ENCODE measurements around the gene ALPK3. TPM values are rescaled to one million over a fixed set of nuclear protein-coding genes. Genes with fewer than 3 reads are reported as not detected.

Gene ALPK3
- polyA plus RNA-seq, 2 donors = 1.8 to 10.5 TPM

GRCh38 chr15:84810073-84810840 is 6.9 kb upstream of the ALPK3 start:
- Histone ChIP-seq H3K9me3 (ENCODE audit: control insufficient read depth in 2 of 2, insufficient read depth in 1 of 2, low read depth in 1 of 2, low read length in 1 of 2) (no peaks in the 10 kb centered on the region), H3K36me3 (ENCODE audit: control insufficient read depth in 2 of 2, insufficient read depth in 2 of 2, low read length in 1 of 2) (no peaks in the 10 kb centered on the region), H3K27ac (ENCODE audit: low read depth in 2 of 2, low read length in 1 of 2) (no peak overlapping the region), H3K27me3 (ENCODE audit: control insufficient read depth in 1 of 2, insufficient read depth in 2 of 2, low read length in 2 of 2) (no peaks in the 10 kb centered on the region), H3K4me3 (ENCODE audit: low read depth in 1 of 2, low read length in 2 of 2) (no peak overlapping the region), H3K4me1 (ENCODE audit: control insufficient read depth in 2 of 2, insufficient read depth in 2 of 2, low read length in 1 of 2) (no peaks in the 10 kb centered on the region)
- 93 to 94% methylated on average over 7 of the region's 7 CpGs for WGBS, 2 donors

GRCh38 chr15:84811151-84811550 is 6.0 kb upstream of the ALPK3 start:
- Histone ChIP-seq H3K27ac (ENCODE audit: low read depth in 2 of 2, low read length in 1 of 2) (no peak overlapping the region), H3K36me3 (ENCODE audit: control insufficient read depth in 2 of 2, insufficient read depth in 2 of 2, low read length in 1 of 2) (no peaks in the 10 kb centered on the region), H3K9me3 (ENCODE audit: control insufficient read depth in 2 of 2, insufficient read depth in 1 of 2, low read depth in 1 of 2, low read length in 1 of 2) (no peaks in the 10 kb centered on the region), H3K4me3 (ENCODE audit: low read depth in 1 of 2, low read length in 2 of 2) (no peak overlapping the region), H3K4me1 (ENCODE audit: control insufficient read depth in 2 of 2, insufficient read depth in 2 of 2, low read length in 1 of 2) (no peaks in the 10 kb centered on the region), H3K27me3 (ENCODE audit: control insufficient read depth in 1 of 2, insufficient read depth in 2 of 2, low read length in 2 of 2) (no peaks in the 10 kb centered on the region)
- WGBS, 2 donors = 85 to 90% methylated on average over 4 of the region's 4 CpGs

GRCh38 chr15:84811828-84812227 is 5.3 kb upstream of the ALPK3 start:
- no peaks in the 10 kb centered on the region for H3K4me1 ChIP-seq (ENCODE audit: control insufficient read depth in 2 of 2, insufficient read depth in 2 of 2, low read length in 1 of 2)
- no peaks in the 10 kb centered on the region for H3K9me3 ChIP-seq (ENCODE audit: control insufficient read depth in 2 of 2, insufficient read depth in 1 of 2, low read depth in 1 of 2, low read length in 1 of 2)
- H3K4me3 ChIP-seq (ENCODE audit: low read depth in 1 of 2, low read length in 2 of 2) = no peak overlapping the region
- no peak overlapping the region for H3K27ac ChIP-seq (ENCODE audit: low read depth in 2 of 2, low read length in 1 of 2)
- no peaks in the 10 kb centered on the region for H3K27me3 ChIP-seq (ENCODE audit: control insufficient read depth in 1 of 2, insufficient read depth in 2 of 2, low read length in 2 of 2)
- no peaks in the 10 kb centered on the region for H3K36me3 ChIP-seq (ENCODE audit: control insufficient read depth in 2 of 2, insufficient read depth in 2 of 2, low read length in 1 of 2)

DNA sequence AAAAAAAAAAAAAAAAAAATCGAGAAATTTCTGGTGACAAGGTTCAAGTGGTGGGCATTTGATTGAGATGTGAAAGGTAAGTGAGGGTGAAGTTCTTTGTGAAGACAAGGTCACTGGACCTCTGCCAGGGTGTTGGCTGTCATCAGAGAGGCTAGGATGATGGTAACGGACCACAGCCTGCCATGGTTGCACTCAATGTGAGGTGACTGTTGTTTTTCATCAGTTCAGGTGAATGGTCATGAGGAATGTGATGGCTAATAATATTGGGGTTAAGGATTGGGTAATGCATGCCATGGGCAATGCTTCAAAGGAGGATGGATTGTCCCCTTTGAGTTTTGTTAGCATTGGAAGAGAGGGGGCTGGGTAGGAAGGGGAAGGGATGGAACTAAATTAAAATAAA is 4.3 kb upstream of the ALPK3 start:
- Histone ChIP-seq H3K9me3 (ENCODE audit: control insufficient read depth in 2 of 2, insufficient read depth in 1 of 2, low read depth in 1 of 2, low read length in 1 of 2) (no peaks in the 10 kb centered on the region), H3K4me3 (ENCODE audit: low read depth in 1 of 2, low read length in 2 of 2) (no peak overlapping the region), H3K36me3 (ENCODE audit: control insufficient read depth in 2 of 2, insufficient read depth in 2 of 2, low read length in 1 of 2) (no peaks in the 10 kb centered on the region), H3K27me3 (ENCODE audit: control insufficient read depth in 1 of 2, insufficient read depth in 2 of 2, low read length in 2 of 2) (no peaks in the 10 kb centered on the region), H3K27ac (ENCODE audit: low read depth in 2 of 2, low read length in 1 of 2) (no peak overlapping the region), H3K4me1 (ENCODE audit: control insufficient read depth in 2 of 2, insufficient read depth in 2 of 2, low read length in 1 of 2) (no peaks in the 10 kb centered on the region)
- 77 to 92% methylated on average over 2 of the region's 2 CpGs for WGBS, 2 donors

DNA sequence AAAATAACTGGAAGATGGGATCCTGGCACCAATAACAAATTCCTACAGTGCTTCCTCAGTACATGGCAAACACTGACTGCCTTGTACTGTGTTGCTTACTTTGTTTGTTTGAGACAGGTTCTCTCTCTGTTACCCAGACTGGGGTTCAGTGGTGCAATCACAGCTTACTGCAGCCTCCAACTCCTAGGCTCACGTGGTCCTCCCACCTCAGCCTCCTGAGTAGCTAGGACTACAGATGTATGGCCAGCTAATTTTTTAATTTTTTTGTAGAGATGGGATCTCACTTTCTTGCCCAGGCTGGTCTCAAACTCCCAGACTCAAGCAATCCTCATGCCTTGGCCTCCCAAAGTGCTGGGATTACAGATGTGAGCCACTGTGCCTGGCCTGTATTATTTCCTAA is 3.7 kb upstream of the ALPK3 start:
- H3K27me3 ChIP-seq (ENCODE audit: control insufficient read depth in 1 of 2, insufficient read depth in 2 of 2, low read length in 2 of 2) = no peaks in the 10 kb centered on the region
- H3K4me3 ChIP-seq (ENCODE audit: low read depth in 1 of 2, low read length in 2 of 2) = no peak overlapping the region
- no peaks in the 10 kb centered on the region for H3K36me3 ChIP-seq (ENCODE audit: control insufficient read depth in 2 of 2, insufficient read depth in 2 of 2, low read length in 1 of 2)
- H3K9me3 ChIP-seq (ENCODE audit: control insufficient read depth in 2 of 2, insufficient read depth in 1 of 2, low read depth in 1 of 2, low read length in 1 of 2) = no peaks in the 10 kb centered on the region
- H3K4me1 ChIP-seq (ENCODE audit: control insufficient read depth in 2 of 2, insufficient read depth in 2 of 2, low read length in 1 of 2) = peaks cover 0 to 3% of the 10 kb centered on the region in 2 donors
- no peak overlapping the region for H3K27ac ChIP-seq (ENCODE audit: low read depth in 2 of 2, low read length in 1 of 2)
- WGBS, 2 donors = 91 to 100% methylated on average over 1 of the region's 1 CpG

- Histone ChIP-seq H3K36me3 (ENCODE audit: control insufficient read depth in 2 of 2, insufficient read depth in 2 of 2, low read length in 1 of 2) (no peaks in the 10 kb centered on the region), H3K4me1 (ENCODE audit: control insufficient read depth in 2 of 2, insufficient read depth in 2 of 2, low read length in 1 of 2) (peaks cover 0 to 3% of the 10 kb centered on the region in 2 donors), H3K27ac (ENCODE audit: low read depth in 2 of 2, low read length in 1 of 2) (no peak overlapping the region), H3K27me3 (ENCODE audit: control insufficient read depth in 1 of 2, insufficient read depth in 2 of 2, low read length in 2 of 2) (no peaks in the 10 kb centered on the region), H3K4me3 (ENCODE audit: low read depth in 1 of 2, low read length in 2 of 2) (no peak overlapping the region), H3K9me3 (ENCODE audit: control insufficient read depth in 2 of 2, insufficient read depth in 1 of 2, low read depth in 1 of 2, low read length in 1 of 2) (no peaks in the 10 kb centered on the region)
- WGBS, 2 donors = 86 to 92% methylated on average over 1 of the region's 1 CpG
Observed at GRCh38 chr15:84813931-84814330, 3.2 kb upstream of the ALPK3 start.

DNA sequence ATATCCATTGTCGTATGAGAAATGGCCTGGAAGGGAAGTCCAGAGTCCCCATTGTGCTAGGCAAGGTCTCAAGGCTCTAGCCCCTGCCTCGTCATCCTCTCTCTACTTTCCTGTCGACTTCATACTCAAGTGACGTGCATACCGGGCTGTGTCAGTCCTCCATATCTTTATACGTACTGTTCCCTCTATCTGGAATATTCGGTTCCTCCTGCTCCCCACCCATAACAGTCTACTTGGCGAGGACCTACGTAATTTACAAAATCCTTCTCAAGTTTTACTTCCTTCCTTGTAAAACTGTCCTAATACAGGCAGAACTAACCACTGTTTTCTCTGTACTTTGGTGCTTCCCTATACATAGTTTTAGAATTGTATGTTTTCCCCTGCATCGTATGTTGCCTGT is 2.2 kb upstream of the ALPK3 start:
- Histone ChIP-seq H3K4me3 (ENCODE audit: low read depth in 1 of 2, low read length in 2 of 2) (no peak overlapping the region), H3K36me3 (ENCODE audit: control insufficient read depth in 2 of 2, insufficient read depth in 2 of 2, low read length in 1 of 2) (no peaks in the 10 kb centered on the region), H3K4me1 (ENCODE audit: control insufficient read depth in 2 of 2, insufficient read depth in 2 of 2, low read length in 1 of 2) (peaks cover 0 to 3% of the 10 kb centered on the region in 2 donors), H3K9me3 (ENCODE audit: control insufficient read depth in 2 of 2, insufficient read depth in 1 of 2, low read depth in 1 of 2, low read length in 1 of 2) (no peaks in the 10 kb centered on the region), H3K27ac (ENCODE audit: low read depth in 2 of 2, low read length in 1 of 2) (no peak overlapping the region), H3K27me3 (ENCODE audit: control insufficient read depth in 1 of 2, insufficient read depth in 2 of 2, low read length in 2 of 2) (no peaks in the 10 kb centered on the region)
- 86 to 91% methylated on average over 10 of the region's 10 CpGs for whole genome bisulfite sequencing, 2 donors

DNA sequence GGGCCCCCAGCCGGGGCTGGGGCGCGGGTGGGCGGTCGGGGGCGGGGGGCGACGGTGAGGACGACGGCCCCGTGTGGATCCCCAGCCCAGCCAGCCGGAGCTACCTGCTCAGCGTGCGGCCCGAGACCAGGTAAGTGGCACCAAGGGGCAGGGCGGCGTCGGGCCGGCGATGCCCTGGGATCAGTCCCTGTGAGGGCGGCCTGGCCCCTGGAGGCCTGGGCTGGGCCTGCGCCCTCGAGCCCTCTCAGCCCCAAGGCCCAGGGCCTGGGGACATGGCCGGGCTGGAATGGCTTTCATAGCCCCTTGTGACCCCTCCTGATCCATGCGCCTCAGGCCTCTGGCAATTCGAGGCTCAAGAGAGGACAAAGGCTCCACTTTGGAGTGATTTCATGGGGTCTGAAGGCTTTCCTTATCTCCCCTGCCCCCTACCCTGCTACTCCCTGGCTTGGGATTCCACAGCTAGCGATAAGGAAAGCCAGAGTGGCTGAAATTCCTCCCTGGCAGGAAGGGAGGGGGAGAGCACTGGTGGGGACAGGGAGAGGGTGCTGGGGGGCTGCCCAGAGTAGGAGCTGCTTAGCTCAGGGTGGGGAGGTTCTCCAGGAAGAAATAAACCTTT is 418 bp downstream of the ALPK3 start:
- WGBS, 2 donors = 31 to 44% methylated on average over 18 to 27 of the region's 27 CpGs
- no peaks in the 10 kb centered on the region for H3K27me3 ChIP-seq (ENCODE audit: control insufficient read depth in 1 of 2, insufficient read depth in 2 of 2, low read length in 2 of 2)
- H3K27ac ChIP-seq (ENCODE audit: low read depth in 2 of 2, low read length in 1 of 2) = peak overlapping the region; percentile 18 to 51
- H3K4me1 ChIP-seq (ENCODE audit: control insufficient read depth in 2 of 2, insufficient read depth in 2 of 2, low read length in 1 of 2) = peaks cover 0 to 3% of the 10 kb centered on the region in 2 donors
- no peaks in the 10 kb centered on the region for H3K9me3 ChIP-seq (ENCODE audit: control insufficient read depth in 2 of 2, insufficient read depth in 1 of 2, low read depth in 1 of 2, low read length in 1 of 2)
- peak overlapping the region; percentile 1 to 4 for H3K4me3 ChIP-seq (ENCODE audit: low read depth in 1 of 2, low read length in 2 of 2)
- H3K36me3 ChIP-seq (ENCODE audit: control insufficient read depth in 2 of 2, insufficient read depth in 2 of 2, low read length in 1 of 2) = no peaks in the 10 kb centered on the region

DNA sequence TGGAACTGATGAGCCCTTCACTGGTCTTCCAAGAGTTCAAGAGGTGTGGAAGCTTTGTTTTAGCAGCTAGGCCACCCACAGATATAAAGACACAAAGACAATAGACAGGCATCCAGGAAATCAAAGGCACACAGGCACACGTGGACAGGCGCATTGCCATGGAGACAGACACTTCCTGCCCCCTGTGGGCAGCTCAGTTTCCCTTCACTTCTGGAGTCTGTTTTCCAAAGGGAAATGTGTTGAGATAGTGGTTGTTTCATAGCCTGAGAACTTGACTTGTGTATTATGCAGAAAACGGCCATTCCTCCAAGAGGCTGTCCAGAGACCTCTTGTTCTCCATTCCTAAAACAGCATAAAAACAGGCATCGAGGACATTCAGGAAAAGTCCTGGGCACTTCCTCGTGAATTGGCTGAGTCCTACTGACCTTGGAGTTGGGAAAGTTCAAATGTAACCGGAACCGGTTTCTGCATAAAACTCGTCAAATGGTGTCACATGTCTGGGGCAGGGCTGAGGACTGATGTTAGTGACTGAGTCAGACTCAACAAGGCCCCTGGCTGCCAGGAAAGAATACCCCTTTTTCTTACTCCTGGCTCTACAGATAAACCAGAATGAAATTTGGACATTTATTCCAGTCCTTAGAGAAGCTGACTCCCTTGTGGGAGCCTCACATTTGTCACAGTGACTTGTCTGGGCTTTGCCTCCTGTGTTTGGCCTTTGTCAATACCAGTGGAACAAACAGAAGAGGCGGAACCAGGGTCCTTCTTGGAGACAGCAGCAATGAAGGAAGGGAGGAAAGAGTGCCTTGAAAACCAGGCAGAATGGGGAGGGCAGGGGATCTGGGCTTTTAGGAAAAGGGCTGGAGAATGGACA is 1.3 kb downstream of the ALPK3 start:
- no peaks in the 10 kb centered on the region for H3K9me3 ChIP-seq (ENCODE audit: control insufficient read depth in 2 of 2, insufficient read depth in 1 of 2, low read depth in 1 of 2, low read length in 1 of 2)
- WGBS, 2 donors = 53 to 61% methylated on average over 9 of the region's 9 CpGs
- peaks cover 0 to 3% of the 10 kb centered on the region in 2 donors for H3K4me1 ChIP-seq (ENCODE audit: control insufficient read depth in 2 of 2, insufficient read depth in 2 of 2, low read length in 1 of 2)
- H3K4me3 ChIP-seq (ENCODE audit: low read depth in 1 of 2, low read length in 2 of 2) = no peak overlapping the region
- no peaks in the 10 kb centered on the region for H3K36me3 ChIP-seq (ENCODE audit: control insufficient read depth in 2 of 2, insufficient read depth in 2 of 2, low read length in 1 of 2)
- peak overlapping the region in 1 of 2 donors; percentile 48 for H3K27ac ChIP-seq (ENCODE audit: low read depth in 2 of 2, low read length in 1 of 2)
- H3K27me3 ChIP-seq (ENCODE audit: control insufficient read depth in 1 of 2, insufficient read depth in 2 of 2, low read length in 2 of 2) = no peaks in the 10 kb centered on the region

All from esophagus (tissue), 2 donors.